HL-60 (cell line): ENCODE results near the gene FGFR2.

Source experiments
- DNase-seq, 2 experiments: peaks; one replicate each; pipeline ENCODE4 v3.0.0-alpha.2; 2010 to 2020; ENCODE audit warnings: low read depth in 1 of 2, low spot score in 1 of 2
- H3K27ac ChIP-seq: fragments of 250-450 bp; sonication (Bioruptor Pico); replicated peaks from 2 replicates; pipeline ENCODE4 v1.5.1; 2020; ENCODE audit warnings: mild to moderate bottlenecking, moderate library complexity
- H3K27me3 ChIP-seq: fragments of 250-450 bp; sonication (Bioruptor Pico); 2 replicates; pipeline ENCODE4 v1.5.1; 2021; ENCODE audit warnings: mild to moderate bottlenecking, moderate library complexity; ENCODE audit not compliant: insufficient read depth, poor library complexity, severe bottlenecking
- H3K4me3 ChIP-seq: replicated peaks from 2 replicates; pipeline ENCODE4 v1.5.1; 2011; ENCODE audit warnings: mild to moderate bottlenecking, control low read depth, low read length; ENCODE audit not compliant: insufficient read depth
- CTCF ChIP-seq: IDR thresholded peaks from one replicate; pipeline ENCODE4 v1.5.1; 2011; ENCODE audit warnings: low read length, control low read depth, inconsistent platforms; ENCODE audit not compliant: insufficient read depth
- GABPA ChIP-seq: IDR thresholded peaks from 2 replicates; pipeline ENCODE4 v1.6.1; 2012; ENCODE audit warnings: low read depth
- POLR2AphosphoS5 ChIP-seq: IDR thresholded peaks from 2 replicates; pipeline ENCODE4 v1.6.1; 2012; ENCODE audit warnings: low read depth
- REST ChIP-seq: IDR thresholded peaks from 2 replicates; pipeline ENCODE4 v1.6.1; 2012; ENCODE audit warnings: low read depth; ENCODE audit not compliant: insufficient replicate concordance
- SPI1 ChIP-seq: IDR thresholded peaks from 2 replicates; pipeline ENCODE4 v1.6.1; 2012; ENCODE audit warnings: low read depth, mild to moderate bottlenecking, borderline replicate concordance

The FGFR2 gene

GRCh38 chr10:121628859-121629258 lies 30.6 kb upstream of the FGFR2 start:
- no peak overlapping the region for H3K4me3 ChIP-seq
- DNase-seq: no peak
- TF ChIP-seq REST (no peak), POLR2AphosphoS5 (no peak), GABPA (no peak), SPI1 (no peak), CTCF (no peak)
- H3K27me3 ChIP-seq: no peaks in the 10 kb centered on the region
- no peak overlapping the region for H3K27ac ChIP-seq

GRCh38 chr10:121627876-121628581 lies 29.8 kb upstream of the FGFR2 start:
- H3K27ac ChIP-seq: no peak overlapping the region
- no peak for DNase-seq
- no peaks in the 10 kb centered on the region for H3K27me3 ChIP-seq
- H3K4me3 ChIP-seq: no peak overlapping the region
- TF ChIP-seq REST (no peak), GABPA (no peak), CTCF (no peak), SPI1 (no peak), POLR2AphosphoS5 (no peak)

GRCh38 chr10:121624836-121625486 lies 26.7 kb upstream of the FGFR2 start:
- DNase-seq: no peak

More at GRCh38 chr10:121624836-121625486, 26.7 kb upstream of the FGFR2 start:
- H3K27ac ChIP-seq: no peak overlapping the region
- no peak overlapping the region for H3K4me3 ChIP-seq
- no peaks in the 10 kb centered on the region for H3K27me3 ChIP-seq
- TF ChIP-seq SPI1 (no peak), REST (no peak), CTCF (no peak), POLR2AphosphoS5 (no peak), GABPA (no peak)
